Ectodermal cell (in vitro differentiated cells): ENCODE measurements around the gene TCP11L2.

Source experiments
- H3K27ac ChIP-seq: 2 replicates; pipeline ENCODE4 v1.7.0; 2013; ENCODE audit warnings: mild to moderate bottlenecking, low read depth, low read length; ENCODE audit not compliant: insufficient read depth, poor library complexity, severe bottlenecking
- H3K27me3 ChIP-seq: 2 replicates; pipeline ENCODE4 v1.7.0; 2013; ENCODE audit warnings: mild to moderate bottlenecking, low read length; ENCODE audit not compliant: insufficient read depth, control insufficient read depth, poor library complexity, severe bottlenecking
- H3K36me3 ChIP-seq: one replicate; pipeline ENCODE4 v1.7.0; 2013; ENCODE audit warnings: low read length; ENCODE audit not compliant: control insufficient read depth, insufficient read depth
- H3K4me1 ChIP-seq: one replicate; pipeline ENCODE4 v1.7.0; 2013; ENCODE audit warnings: low read length; ENCODE audit not compliant: control insufficient read depth, insufficient read depth
- H3K4me3 ChIP-seq: 2 replicates; pipeline ENCODE4 v1.7.0; 2013; ENCODE audit warnings: low read depth, low read length, control low read depth; ENCODE audit not compliant: insufficient read depth
- H3K9me3 ChIP-seq: 2 replicates; pipeline ENCODE4 v1.7.0; 2013; ENCODE audit warnings: mild to moderate bottlenecking, low read length, moderate library complexity; ENCODE audit not compliant: control insufficient read depth
- WGBS, 2 experiments: methylation state at CpG; one replicate each; pipeline ENCODE4 v1.1.7; 2013; ENCODE audit warnings: missing lambda C conversion rate in 2 of 2; 5-methylcytosine and 5-hydroxymethylcytosine counted together

Gene TCP11L2

GRCh38 chr12:106292339-106292738 lies 10.2 kb upstream of the TCP11L2 start:
- Histone ChIP-seq H3K9me3 (no peaks in the 10 kb centered on the region), H3K4me3 (no peak overlapping the region)
- 88 to 95% methylated on average over 4 to 5 of the region's 5 CpGs for WGBS, 2 experiments

GRCh38 chr12:106296179-106296877 lies 6.2 kb upstream of the TCP11L2 start:
- no peaks in the 10 kb centered on the region for H3K27me3 ChIP-seq
- H3K36me3 ChIP-seq: no peaks in the 10 kb centered on the region
- H3K27ac ChIP-seq: no peak overlapping the region
- no peak overlapping the region for H3K4me3 ChIP-seq
- H3K4me1 ChIP-seq: peaks cover under 1% of the 10 kb centered on the region
- WGBS, 2 experiments: 94 to 95% methylated on average over 8 of the region's 8 CpGs
- H3K9me3 ChIP-seq: no peaks in the 10 kb centered on the region

More at GRCh38 chr12:106292339-106292738, 10.2 kb upstream of the TCP11L2 start:
- Histone ChIP-seq H3K27ac (no peak overlapping the region), H3K4me1 (no peaks in the 10 kb centered on the region), H3K27me3 (no peaks in the 10 kb centered on the region), H3K36me3 (no peaks in the 10 kb centered on the region)

DNA sequence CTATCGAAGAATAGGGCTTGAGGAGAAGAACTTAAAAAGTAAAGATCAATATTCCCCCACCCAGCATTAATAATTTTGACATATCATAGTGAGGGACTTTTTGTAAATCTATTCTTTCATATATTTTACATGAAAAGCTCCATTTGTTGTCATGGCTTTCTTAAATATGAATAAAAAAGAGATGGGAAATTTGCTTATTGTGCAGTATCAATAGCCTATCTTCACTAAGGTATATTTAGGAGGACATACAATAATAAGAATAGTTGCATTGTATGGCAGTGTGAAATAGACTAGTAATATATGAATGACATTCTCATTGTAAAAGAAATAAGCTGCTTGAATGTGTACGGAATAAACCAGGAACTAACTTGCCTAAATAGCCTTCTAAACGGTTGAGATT lies 5.5 kb upstream of the TCP11L2 start:
- 85 to 100% methylated on average over 2 to 3 of the region's 3 CpGs for WGBS, 2 experiments
- Histone ChIP-seq H3K4me3 (no peak overlapping the region), H3K27ac (no peak overlapping the region), H3K9me3 (no peaks in the 10 kb centered on the region), H3K4me1 (peaks cover 5% of the 10 kb centered on the region), H3K36me3 (no peaks in the 10 kb centered on the region), H3K27me3 (peaks cover 4% of the 10 kb centered on the region)

DNA sequence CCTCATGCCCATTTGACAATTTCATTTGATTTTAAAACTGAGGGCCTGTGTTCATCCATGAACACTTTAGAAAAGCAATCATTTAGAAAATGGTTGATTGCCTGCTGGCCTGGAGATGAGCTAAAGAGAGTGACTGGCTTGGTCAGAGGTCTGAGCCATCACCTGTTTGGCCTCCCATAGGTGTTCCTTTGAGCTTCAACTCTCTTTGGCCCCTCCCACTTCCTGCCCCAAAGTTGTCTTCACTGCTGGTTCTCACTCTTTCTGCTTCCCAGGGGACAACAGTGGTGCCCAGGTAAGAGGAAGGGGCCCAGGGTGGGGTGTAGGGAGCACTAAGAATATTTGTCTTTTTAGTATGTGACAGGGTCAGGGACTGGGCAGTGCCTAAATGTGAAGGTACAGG lies 4.9 kb upstream of the TCP11L2 start:
- no peaks in the 10 kb centered on the region for H3K36me3 ChIP-seq
- H3K27ac ChIP-seq: no peak overlapping the region
- no peak overlapping the region for H3K4me3 ChIP-seq
- no peaks in the 10 kb centered on the region for H3K9me3 ChIP-seq
- H3K27me3 ChIP-seq: peaks cover 4% of the 10 kb centered on the region
- peaks cover 5% of the 10 kb centered on the region for H3K4me1 ChIP-seq

- 82 to 89% methylated on average over 4 of the region's 4 CpGs for WGBS, 2 experiments
Measured at GRCh38 chr12:106299202-106299774, 3.2 kb upstream of the TCP11L2 start.

DNA sequence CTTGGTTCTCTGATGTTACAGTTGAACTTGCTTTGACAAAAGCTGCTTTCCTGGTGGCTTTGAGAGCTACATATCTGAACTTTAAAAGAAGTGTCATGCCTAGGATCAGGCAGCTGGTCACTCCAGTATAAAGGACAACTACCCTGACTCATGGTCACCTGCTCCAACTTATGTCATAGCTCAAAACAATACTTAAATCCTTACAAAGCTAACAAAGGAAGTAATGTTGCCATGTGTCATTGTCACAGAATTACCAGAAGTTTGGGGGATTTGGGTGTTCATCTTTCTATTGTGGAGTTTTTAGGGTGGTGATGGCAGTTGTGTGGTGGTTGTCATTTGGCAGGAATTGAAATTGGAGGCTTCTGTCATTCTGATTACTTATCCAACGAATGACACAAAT lies 1.8 kb upstream of the TCP11L2 start:
- peaks cover 4% of the 10 kb centered on the region for H3K27me3 ChIP-seq
- no peaks in the 10 kb centered on the region for H3K36me3 ChIP-seq
- WGBS, 2 experiments: 71 to 100% methylated on average over 1 of the region's 1 CpG
- H3K4me1 ChIP-seq: peaks cover 10% of the 10 kb centered on the region
- H3K4me3 ChIP-seq: no peak overlapping the region
- no peak overlapping the region for H3K27ac ChIP-seq
- H3K9me3 ChIP-seq: no peaks in the 10 kb centered on the region

More at GRCh38 chr12:106299202-106299774, 3.2 kb upstream of the TCP11L2 start:
- H3K4me3 ChIP-seq: no peak overlapping the region
- H3K4me1 ChIP-seq: peaks cover 10% of the 10 kb centered on the region
- H3K36me3 ChIP-seq: no peaks in the 10 kb centered on the region
- H3K9me3 ChIP-seq: no peaks in the 10 kb centered on the region
- peaks cover 4% of the 10 kb centered on the region for H3K27me3 ChIP-seq
- H3K27ac ChIP-seq: no peak overlapping the region

GRCh38 chr12:106301241-106301610 lies 1.3 kb upstream of the TCP11L2 start:
- peaks cover 4% of the 10 kb centered on the region for H3K27me3 ChIP-seq
- H3K9me3 ChIP-seq: no peaks in the 10 kb centered on the region
- WGBS, 2 experiments: 60% methylated on average over 1 of the region's 1 CpG; no CpG with 5 or more reads in 1 of the 2 experiments
- H3K27ac ChIP-seq: no peak overlapping the region
- peaks cover 10% of the 10 kb centered on the region for H3K4me1 ChIP-seq
- H3K36me3 ChIP-seq: no peaks in the 10 kb centered on the region
- H3K4me3 ChIP-seq: no peak overlapping the region

DNA sequence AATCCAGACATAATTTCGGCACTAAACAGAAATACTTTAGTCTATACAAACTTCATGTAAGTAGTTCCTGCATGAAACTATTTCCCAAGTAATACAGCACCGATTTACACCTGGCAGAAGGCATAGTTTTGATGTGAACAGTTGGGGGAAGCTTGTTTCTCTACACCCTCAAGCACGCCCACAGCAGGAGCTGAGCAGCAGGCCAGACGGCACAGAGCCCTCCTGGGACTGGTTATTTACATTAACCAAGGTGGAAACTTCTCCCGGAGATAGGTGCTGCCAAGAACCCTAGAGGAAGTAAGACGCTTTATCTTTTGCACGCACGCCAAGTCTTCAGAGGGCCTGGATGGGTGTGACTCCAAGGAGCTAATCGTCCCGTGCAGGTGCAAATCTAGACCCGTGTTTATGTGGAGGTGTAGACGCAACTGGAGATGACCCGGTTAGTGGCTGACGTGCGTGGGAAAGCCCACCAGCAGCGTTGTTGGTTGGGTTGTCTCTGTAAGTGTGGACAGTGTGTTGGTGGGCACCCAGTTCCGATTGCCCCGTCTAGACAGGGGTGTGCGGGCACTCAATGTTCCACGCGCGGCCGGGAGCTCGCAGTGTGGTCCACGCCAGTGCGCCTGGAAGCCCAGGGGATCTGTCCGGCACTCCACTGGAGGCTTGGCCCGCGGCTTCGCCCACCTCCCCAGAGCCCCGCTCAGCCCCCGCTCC lies 767 bp upstream of the TCP11L2 start:
- peaks cover 4% of the 10 kb centered on the region for H3K27me3 ChIP-seq
- whole genome bisulfite sequencing, 2 experiments: 6 to 7% methylated on average over 31 to 32 of the region's 32 CpGs
- peaks cover 10% of the 10 kb centered on the region for H3K4me1 ChIP-seq
- H3K4me3 ChIP-seq: peak overlapping the region; percentile 92
- no peaks in the 10 kb centered on the region for H3K9me3 ChIP-seq
- H3K36me3 ChIP-seq: no peaks in the 10 kb centered on the region
- no peak overlapping the region for H3K27ac ChIP-seq

DNA sequence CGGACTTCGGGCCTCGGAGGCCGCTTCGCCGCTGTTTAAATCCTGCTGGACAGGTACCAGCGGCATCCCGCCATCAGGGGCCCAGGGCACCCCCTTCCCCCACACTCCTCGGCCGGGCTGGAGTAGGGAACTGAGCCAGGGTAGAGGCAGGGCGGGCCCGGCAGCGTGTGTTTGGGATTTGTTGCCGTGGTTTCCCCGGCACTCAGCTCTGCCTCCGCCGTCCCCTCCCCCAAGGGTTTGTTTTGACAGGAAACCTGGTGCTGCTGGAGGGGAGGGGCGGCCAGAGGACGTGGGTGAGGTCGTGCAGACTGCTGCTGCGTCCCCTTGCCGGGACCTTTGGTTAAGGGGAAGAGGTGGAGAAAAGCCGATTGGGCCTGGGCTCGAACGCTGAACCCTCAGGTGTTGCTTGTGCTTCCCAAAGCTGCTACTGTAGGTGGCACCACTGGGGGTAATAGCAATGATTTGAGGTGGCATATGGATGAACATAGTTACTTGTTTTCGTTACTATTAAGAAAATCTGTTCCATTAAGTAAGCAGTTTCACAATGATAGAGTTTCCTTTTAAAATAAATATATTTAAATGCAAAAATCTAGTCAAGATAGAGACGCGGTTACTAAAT lies 778 bp downstream of the TCP11L2 start:
- H3K4me1 ChIP-seq: peaks cover 10% of the 10 kb centered on the region
- no peaks in the 10 kb centered on the region for H3K36me3 ChIP-seq
- peaks cover 4% of the 10 kb centered on the region for H3K27me3 ChIP-seq
- no peaks in the 10 kb centered on the region for H3K9me3 ChIP-seq
- 8% methylated on average over 27 of the region's 28 CpGs for WGBS, 2 experiments
- peak overlapping the region; percentile 98 for H3K27ac ChIP-seq
- peak overlapping the region; percentile 92 for H3K4me3 ChIP-seq

DNA sequence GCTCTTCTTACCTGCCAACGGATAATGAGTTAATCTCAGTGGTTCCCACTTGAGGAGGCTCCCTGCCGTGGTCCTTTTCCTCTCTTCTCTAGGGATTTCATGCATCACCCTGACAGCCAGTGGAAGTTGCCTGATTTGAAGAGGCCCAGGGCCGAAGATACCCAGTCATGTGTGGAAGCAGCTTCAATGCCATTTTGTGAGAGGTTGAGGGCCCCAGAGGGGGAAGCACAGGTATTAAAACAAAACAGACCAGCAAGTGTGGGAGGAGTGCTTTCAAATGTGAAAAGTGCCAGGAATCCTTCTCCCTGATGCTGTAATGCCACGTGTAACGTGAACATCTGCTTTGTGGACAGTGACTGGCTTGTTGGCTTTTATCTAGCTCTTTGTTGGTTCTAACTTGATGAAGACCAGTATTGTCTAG lies 1.5 kb downstream of the TCP11L2 start:
- no peaks in the 10 kb centered on the region for H3K9me3 ChIP-seq
- peaks cover 4% of the 10 kb centered on the region for H3K27me3 ChIP-seq
- 67 to 68% methylated on average over 5 of the region's 5 CpGs for WGBS, 2 experiments
- no peak overlapping the region for H3K27ac ChIP-seq
- H3K36me3 ChIP-seq: no peaks in the 10 kb centered on the region
- no peak overlapping the region for H3K4me3 ChIP-seq
- peaks cover 10% of the 10 kb centered on the region for H3K4me1 ChIP-seq
